Measurements from ENCODE around the gene TEX26. TPM values are rescaled to one million over a fixed set of nuclear protein-coding genes. Genes with fewer than 3 reads are reported as not detected.

TEX26 gene
- total RNA-seq, 1 donor from 2014 or later: not detected

DNA sequence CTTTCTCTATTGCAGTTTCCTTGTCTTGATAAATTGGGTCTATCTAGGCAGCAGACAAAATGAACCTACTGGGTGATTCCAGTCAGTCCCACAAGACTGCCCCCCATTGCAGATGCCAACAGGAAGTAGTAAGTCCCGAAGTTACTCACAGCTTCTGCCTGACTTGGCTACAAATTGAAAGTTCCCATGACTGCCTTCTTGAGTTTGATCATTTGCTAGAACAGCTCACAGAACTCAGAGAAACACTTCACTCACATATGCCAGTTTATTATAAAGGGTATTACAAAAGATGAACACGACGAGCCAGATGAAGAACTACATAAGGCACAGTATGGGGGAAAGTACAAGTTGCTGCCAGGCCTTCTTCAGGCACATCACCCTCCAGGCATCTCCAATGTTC is 50.0 kb downstream of the TEX26 start:
- no peak for DNase-seq (ENCODE audit: low spot score)
- H3K27me3 Mint-ChIP-seq (ENCODE audit: unreplicated experiment): peaks cover 2% of the 10 kb centered on the region
- no peaks in the 10 kb centered on the region for H3K36me3 Mint-ChIP-seq (ENCODE audit: low read depth, unreplicated experiment)
- TF ChIP-seq, protein P1, sequence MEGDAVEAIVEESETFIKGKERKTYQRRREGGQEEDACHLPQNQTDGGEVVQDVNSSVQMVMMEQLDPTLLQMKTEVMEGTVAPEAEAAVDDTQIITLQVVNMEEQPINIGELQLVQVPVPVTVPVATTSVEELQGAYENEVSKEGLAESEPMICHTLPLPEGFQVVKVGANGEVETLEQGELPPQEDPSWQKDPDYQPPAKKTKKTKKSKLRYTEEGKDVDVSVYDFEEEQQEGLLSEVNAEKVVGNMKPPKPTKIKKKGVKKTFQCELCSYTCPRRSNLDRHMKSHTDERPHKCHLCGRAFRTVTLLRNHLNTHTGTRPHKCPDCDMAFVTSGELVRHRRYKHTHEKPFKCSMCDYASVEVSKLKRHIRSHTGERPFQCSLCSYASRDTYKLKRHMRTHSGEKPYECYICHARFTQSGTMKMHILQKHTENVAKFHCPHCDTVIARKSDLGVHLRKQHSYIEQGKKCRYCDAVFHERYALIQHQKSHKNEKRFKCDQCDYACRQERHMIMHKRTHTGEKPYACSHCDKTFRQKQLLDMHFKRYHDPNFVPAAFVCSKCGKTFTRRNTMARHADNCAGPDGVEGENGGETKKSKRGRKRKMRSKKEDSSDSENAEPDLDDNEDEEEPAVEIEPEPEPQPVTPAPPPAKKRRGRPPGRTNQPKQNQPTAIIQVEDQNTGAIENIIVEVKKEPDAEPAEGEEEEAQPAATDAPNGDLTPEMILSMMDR (IDR thresholded peaks at IDR 0.05; ENCODE audit: unreplicated experiment): no peak
- no peak overlapping the region for H3K4me3 Mint-ChIP-seq (ENCODE audit: unreplicated experiment)
- peaks cover 2% of the 10 kb centered on the region for H3K4me1 Mint-ChIP-seq (ENCODE audit: unreplicated experiment)
- no peak overlapping the region for H3K27ac Mint-ChIP-seq (ENCODE audit: unreplicated experiment)
- H3K9me3 Mint-ChIP-seq (ENCODE audit: unreplicated experiment): no peaks in the 10 kb centered on the region

DNA sequence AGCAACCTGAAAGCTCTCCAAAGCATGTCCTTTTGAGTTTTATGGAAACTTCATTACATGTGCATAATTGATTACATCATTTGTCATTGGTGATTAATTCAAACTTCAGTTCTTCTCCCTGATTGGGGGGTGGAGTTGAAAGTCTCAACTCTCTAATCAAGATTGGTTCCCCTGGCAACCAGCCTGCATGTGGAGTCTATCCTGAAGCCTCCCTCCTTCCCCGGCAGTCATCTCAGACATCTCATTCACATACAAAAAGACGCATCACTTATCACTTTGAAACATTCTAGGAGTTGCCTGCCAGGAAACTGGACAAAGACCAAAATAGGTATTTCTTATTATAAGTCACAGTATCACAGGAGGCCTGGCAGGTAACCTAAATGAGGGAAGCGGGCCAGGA is 50.5 kb downstream of the TEX26 start:
- Mint-ChIP-seq H3K4me3 (ENCODE audit: unreplicated experiment) (no peak overlapping the region), H3K27me3 (ENCODE audit: unreplicated experiment) (peaks cover 2% of the 10 kb centered on the region), H3K27ac (ENCODE audit: unreplicated experiment) (no peak overlapping the region), H3K9me3 (ENCODE audit: unreplicated experiment) (no peaks in the 10 kb centered on the region), H3K36me3 (ENCODE audit: low read depth, unreplicated experiment) (no peaks in the 10 kb centered on the region), H3K4me1 (ENCODE audit: unreplicated experiment) (peaks cover 6% of the 10 kb centered on the region)
- TF ChIP-seq, protein P1 (IDR thresholded peaks at IDR 0.05; ENCODE audit: unreplicated experiment): no peak
- DNase-seq (ENCODE audit: low spot score): no peak

DNA sequence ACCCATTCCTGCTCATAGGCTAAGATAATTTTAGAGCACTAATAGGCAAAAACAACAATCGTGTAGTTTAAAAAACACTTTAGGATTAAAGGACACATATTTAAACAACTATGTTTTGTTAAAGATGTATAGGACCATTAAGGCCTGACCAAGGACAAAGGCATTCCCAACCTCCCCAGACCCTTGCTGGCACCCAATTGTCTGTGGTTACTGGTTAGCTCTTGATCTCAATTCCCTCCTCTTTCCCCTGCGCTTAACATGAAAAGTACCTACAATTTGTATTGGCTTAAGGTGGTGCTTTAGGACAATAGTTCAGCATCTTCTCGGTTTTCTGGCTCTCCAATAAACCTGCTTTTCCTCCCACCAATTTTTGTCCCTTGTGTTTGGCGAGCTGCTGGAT is 51.0 kb downstream of the TEX26 start:
- no peak for DNase-seq (ENCODE audit: low spot score)
- Mint-ChIP-seq H3K36me3 (ENCODE audit: low read depth, unreplicated experiment) (no peaks in the 10 kb centered on the region), H3K27me3 (ENCODE audit: unreplicated experiment) (peaks cover 1% of the 10 kb centered on the region), H3K27ac (ENCODE audit: unreplicated experiment) (no peak overlapping the region), H3K4me3 (ENCODE audit: unreplicated experiment) (no peak overlapping the region), H3K4me1 (ENCODE audit: unreplicated experiment) (peaks cover 7% of the 10 kb centered on the region), H3K9me3 (ENCODE audit: unreplicated experiment) (no peaks in the 10 kb centered on the region)
- TF ChIP-seq, protein P1 (IDR thresholded peaks at IDR 0.05; ENCODE audit: unreplicated experiment): no peak

DNA sequence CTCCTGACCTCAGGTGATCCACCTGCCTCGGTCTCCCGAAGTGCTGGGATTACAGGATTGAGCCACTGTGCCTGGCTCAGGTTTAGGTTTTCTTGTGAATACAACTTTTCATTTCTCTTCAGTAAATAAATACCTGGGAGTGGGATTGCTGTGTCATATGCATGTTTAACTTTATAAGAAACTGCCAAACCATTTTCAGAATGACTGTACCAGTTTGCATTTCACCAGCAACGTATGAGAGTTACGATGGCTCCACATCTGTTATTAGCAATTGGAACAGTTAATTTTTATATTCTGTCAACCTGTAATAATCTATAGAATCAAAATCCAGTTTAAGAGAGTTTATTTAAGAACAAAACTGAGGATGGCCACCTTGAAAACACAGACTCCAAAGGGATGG is 52.2 kb downstream of the TEX26 start:
- TF ChIP-seq, protein P1 (IDR thresholded peaks at IDR 0.05; ENCODE audit: unreplicated experiment): no peak
- H3K27ac Mint-ChIP-seq (ENCODE audit: unreplicated experiment): no peak overlapping the region
- peaks cover 7% of the 10 kb centered on the region for H3K4me1 Mint-ChIP-seq (ENCODE audit: unreplicated experiment)
- no peak overlapping the region for H3K4me3 Mint-ChIP-seq (ENCODE audit: unreplicated experiment)
- no peak for DNase-seq (ENCODE audit: low spot score)
- H3K9me3 Mint-ChIP-seq (ENCODE audit: unreplicated experiment): no peaks in the 10 kb centered on the region
- H3K36me3 Mint-ChIP-seq (ENCODE audit: low read depth, unreplicated experiment): no peaks in the 10 kb centered on the region
- no peaks in the 10 kb centered on the region for H3K27me3 Mint-ChIP-seq (ENCODE audit: unreplicated experiment)

DNA sequence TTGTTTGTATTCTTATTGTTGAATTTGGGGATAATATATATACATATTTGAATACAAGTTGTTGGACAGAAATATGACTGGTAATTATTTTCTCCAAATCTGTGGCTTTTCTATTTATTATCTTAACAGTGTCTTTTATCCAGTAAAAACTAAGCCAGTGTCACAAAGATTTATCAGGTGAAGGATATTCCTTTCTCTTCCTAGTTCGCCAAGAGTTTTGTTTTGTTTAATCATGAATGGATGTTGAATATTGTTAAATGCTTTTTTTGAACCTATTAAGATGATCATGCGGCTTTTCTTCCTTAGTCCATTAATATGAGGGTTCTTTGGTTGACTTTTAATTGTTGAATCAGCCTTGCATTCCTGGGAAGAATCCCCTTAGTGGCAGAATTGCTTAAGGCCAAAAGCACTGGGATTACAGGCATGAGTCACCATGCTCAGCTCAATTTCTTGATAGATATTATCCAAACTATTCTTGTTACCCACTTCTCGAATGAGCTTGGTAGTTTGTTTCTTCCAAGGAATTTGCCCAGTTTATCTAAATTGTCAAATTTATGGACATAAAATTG is 53.3 kb downstream of the TEX26 start:
- no peak overlapping the region for H3K27ac Mint-ChIP-seq (ENCODE audit: unreplicated experiment)
- H3K27me3 Mint-ChIP-seq (ENCODE audit: unreplicated experiment): no peaks in the 10 kb centered on the region

More for the DNA sequence above, 53.3 kb downstream of the TEX26 start:
- no peak for DNase-seq (ENCODE audit: low spot score)
- H3K36me3 Mint-ChIP-seq (ENCODE audit: low read depth, unreplicated experiment): no peaks in the 10 kb centered on the region
- H3K4me3 Mint-ChIP-seq (ENCODE audit: unreplicated experiment): no peak overlapping the region
- TF ChIP-seq, protein P1 (IDR thresholded peaks at IDR 0.05; ENCODE audit: unreplicated experiment): no peak
- H3K9me3 Mint-ChIP-seq (ENCODE audit: unreplicated experiment): no peaks in the 10 kb centered on the region
- peaks cover 7% of the 10 kb centered on the region for H3K4me1 Mint-ChIP-seq (ENCODE audit: unreplicated experiment)
